HEK293T (cell line): ENCODE results near the gene ATP11A.

Source experiments
- ARNT ChIP-seq: fragments of 450-650 bp; IDR thresholded peaks from 2 replicates; pipeline ENCODE4 v1.6.1; 2017; ENCODE audit warnings: mild to moderate bottlenecking
- BHLHE40 ChIP-seq: fragments of 450-650 bp; IDR thresholded peaks from 2 replicates; pipeline ENCODE4 v1.6.1; 2016; ENCODE audit warnings: mild to moderate bottlenecking, moderate library complexity, borderline replicate concordance
- CTBP1 ChIP-seq: fragments of 450-650 bp; IDR thresholded peaks from 2 replicates; pipeline ENCODE4 v1.6.1; 2016; ENCODE audit warnings: borderline replicate concordance
- ELF4 ChIP-seq: fragments of 450-650 bp; IDR thresholded peaks from 2 replicates; pipeline ENCODE4 v1.6.1; 2017; ENCODE audit warnings: antibody characterized with exemption
- FOXA1 ChIP-seq: fragments of 450-650 bp; IDR thresholded peaks from 2 replicates; pipeline ENCODE4 v1.6.1; 2016; ENCODE audit warnings: mild to moderate bottlenecking
- FOXK2 ChIP-seq: fragments of 450-650 bp; IDR thresholded peaks from 2 replicates; pipeline ENCODE4 v1.6.1; 2016; ENCODE audit warnings: mild to moderate bottlenecking
- FOXM1 ChIP-seq: fragments of 450-650 bp; IDR thresholded peaks from 2 replicates; pipeline ENCODE4 v1.6.1; 2017; ENCODE audit warnings: mild to moderate bottlenecking, borderline replicate concordance
- HDGF ChIP-seq: fragments of 450-650 bp; IDR thresholded peaks from 2 replicates; pipeline ENCODE4 v1.6.1; 2017; ENCODE audit warnings: antibody characterized with exemption, borderline replicate concordance
- LEF1 ChIP-seq: fragments of 450-650 bp; IDR thresholded peaks from 2 replicates; pipeline ENCODE4 v1.6.1; 2017; ENCODE audit warnings: mild to moderate bottlenecking, borderline replicate concordance
- NFRKB ChIP-seq: fragments of 450-650 bp; IDR thresholded peaks from 2 replicates; pipeline ENCODE4 v1.6.1; 2016; ENCODE audit warnings: mild to moderate bottlenecking, moderate library complexity
- SP1 ChIP-seq: fragments of 450-650 bp; IDR thresholded peaks from 2 replicates; pipeline ENCODE4 v1.6.1; 2017
- SUZ12 ChIP-seq: fragments of 450-650 bp; IDR thresholded peaks from 2 replicates; pipeline ENCODE4 v1.6.1; 2016; ENCODE audit warnings: mild to moderate bottlenecking
- TARDBP ChIP-seq: fragments of 450-650 bp; IDR thresholded peaks from 2 replicates; pipeline ENCODE4 v1.6.1; 2016
- ZNF384 ChIP-seq: fragments of 450-650 bp; IDR thresholded peaks from 2 replicates; pipeline ENCODE4 v1.6.1; 2016

DNA sequence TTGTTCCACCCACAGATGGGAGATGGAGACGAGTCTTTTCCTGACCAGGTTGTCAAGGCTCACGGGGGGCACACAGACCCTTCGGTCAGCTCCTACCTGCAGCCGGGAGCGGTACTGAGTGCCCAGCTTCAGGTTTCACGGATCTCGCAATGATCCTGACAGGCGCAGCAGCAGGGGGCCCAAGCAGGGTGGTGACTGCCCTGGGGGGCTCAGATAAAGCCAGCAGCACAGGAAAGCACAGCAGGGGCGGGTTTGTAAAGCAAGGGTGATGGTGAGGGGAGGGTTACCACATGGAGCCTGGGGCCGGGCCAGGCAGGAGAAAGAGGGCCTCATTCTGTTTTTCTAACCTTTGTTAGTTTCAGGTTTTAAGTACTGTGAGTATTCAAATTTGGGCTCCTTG lies 41.7 kb upstream of the ATP11A start:
- no peak for TF ChIP-seq ELF4
- no peak for TF ChIP-seq TARDBP
- TF ChIP-seq FOXA1: no peak
- no peak for TF ChIP-seq BHLHE40
- TF ChIP-seq FOXM1: no peak
- TF ChIP-seq ZNF384: no peak
- TF ChIP-seq CTBP1: no peak
- TF ChIP-seq SP1: no peak
- no peak for TF ChIP-seq HDGF
- TF ChIP-seq LEF1: no peak
- TF ChIP-seq SUZ12: no peak
- no peak for TF ChIP-seq FOXK2
- TF ChIP-seq ARNT: no peak
- no peak for TF ChIP-seq NFRKB
